HG03575 (cell line): ENCODE results near the gene C14orf119.
"Not testable (repeated sequence)": the region's sequence is repeated elsewhere in the genome, so short reads cannot be mapped to it uniquely, and the experiment has no call there.

ENCODE experiments used
- ATAC-seq: cut with Tn5 transposase; IDR thresholded peaks from one replicate; pipeline ENCODE4 v1.9.1; 2021; ENCODE audit not compliant: unreplicated experiment, insufficient number of reproducible peaks, low FRiP score; ENCODE audit errors: extremely low read depth

C14orf119 gene

DNA sequence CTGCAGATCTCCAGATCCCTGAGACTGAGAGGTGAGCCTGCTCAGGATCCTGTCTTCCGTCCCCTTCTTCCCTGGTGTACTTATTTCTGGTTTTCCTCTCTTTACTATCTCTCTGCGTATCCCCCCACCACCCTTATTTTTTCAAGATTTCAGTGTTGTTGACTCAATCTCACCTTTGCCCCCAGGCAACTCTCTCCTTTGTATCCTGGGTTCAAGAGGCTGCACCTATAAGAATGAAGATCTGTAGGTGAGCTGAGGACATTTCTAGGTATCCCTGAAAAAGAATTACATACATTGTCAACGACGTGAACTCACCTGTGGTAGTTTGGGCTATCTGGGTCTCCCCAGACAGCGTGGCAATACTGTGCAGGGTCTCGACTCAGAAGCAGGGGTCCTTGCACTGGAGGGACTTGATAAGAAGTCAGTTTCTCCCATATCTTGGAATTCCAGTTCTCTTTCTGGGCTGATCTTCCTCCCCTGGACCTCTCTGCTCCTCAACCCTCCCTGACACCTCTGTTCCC, 8.8 kb downstream of the C14orf119 start:
- no peak for ATAC-seq

DNA sequence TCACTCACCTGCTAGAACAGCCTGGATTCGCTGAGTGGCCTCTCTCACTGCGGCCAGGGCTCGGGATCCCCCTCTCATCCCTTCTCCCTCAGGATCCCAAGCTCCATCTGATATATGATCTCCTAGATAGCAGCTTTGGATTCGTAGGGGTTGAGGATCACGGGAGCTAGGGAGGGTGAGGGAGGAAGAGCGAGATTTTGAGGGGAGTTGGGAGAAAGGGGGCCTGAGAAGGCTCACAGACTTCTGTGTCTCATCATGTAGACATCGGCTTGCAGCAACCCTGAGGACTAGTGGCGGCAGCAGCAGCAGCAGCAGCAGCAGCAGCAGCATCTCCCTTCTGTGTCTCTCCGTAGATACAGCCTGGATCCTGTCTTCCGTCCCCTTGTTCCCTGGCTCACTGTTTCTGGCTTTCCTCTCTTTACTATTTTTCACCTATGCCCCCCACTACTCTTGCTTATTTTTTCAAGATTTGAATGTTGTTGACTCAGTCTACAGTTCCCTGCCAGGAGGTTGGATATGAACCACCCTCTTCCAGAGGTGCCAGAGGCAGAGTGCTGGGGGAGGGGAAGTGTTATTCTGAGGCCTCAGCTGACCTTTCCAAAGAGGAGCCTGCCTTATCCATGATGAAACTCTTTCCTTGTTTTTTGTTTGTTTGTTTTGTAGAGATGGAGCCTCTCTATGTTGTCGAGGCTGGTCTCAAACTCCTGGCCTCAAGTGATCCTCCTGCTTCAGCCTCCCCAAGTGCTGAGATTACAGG, 9.5 kb downstream of the C14orf119 start, which contains the start of gene CIROP:
Gene CIROP (minus strand): TSS at position 399 of the 757 bp plus-strand sequence. CDS start 69 bp downstream, at position 330.
- no peak for ATAC-seq

DNA sequence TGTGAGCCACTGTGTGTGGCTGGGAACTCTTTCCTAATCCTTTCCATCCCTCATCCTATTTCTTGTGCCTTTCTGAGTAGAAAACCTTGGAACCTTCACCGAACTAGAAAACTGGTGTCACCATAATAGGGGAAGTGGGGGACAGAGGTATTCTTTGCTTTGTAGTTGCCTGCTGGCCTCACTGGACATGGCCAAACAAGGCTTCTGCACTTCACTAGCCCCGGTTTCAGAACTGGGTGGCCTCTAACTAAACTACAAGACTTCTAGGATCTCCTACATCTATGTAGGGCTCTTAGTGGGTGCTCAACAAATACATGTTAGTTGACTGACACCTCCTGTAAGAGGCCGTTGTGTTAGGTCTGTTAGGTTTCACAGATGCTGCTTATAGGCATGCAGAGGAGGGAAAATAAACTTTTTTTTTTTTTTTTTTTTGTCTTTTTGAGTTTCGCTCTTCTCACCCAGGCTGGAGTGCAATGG, 10.1 kb downstream of the C14orf119 start:
- ATAC-seq: no peak

DNA sequence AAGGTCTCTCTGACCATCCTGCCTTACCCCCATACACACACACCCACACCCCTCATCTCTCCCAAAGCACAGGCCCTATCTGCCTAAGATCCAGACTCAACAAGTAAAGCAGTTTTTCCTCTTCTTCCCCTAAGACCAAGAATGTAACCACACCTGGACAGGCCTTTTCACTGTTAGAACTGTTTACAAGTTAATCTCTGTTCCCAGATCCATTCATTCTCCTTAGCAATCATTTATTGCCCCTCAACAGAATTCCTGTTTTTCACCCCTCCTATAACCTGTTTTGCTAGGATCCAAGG, 11.4 kb downstream of the C14orf119 start:
- ATAC-seq: no peak

DNA sequence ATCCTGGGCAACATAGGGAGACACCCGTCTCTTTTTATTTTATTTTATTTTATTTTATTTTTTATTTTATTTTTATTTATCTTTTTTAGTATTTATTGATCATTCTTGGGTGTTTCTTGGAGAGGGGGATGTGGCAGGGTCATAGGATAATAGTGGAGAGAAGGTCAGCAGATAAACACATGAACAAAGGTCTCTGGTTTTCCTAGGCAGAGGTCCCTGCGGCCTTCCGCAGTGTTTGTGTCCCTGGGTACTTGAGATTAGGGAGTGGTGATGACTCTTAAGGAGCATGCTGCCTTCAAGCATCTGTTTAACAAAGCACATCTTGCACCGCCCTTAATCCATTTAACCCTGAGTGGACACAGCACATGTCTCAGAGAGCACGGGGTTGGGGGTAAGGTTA, 12.3 kb downstream of the C14orf119 start:
- ATAC-seq: not testable (repeated sequence)

DNA sequence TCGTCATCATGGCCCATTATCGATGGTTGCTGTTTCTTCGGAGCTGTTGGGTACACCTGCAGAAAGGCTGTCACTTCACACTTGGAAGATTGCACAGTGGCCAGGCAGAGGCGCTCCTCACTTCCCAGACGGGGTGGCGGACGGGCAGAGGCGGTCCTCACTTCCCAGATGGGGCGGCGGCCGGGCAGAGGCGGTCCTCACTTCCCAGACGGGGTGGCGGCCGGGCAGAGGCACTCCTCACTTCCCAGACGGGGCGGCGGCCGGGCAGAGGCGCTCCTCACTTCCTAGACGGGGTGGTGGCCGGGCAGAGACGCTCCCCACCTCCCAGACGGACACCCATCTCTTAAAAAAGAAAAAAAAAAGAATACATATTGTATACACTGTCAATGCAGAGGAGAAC, 12.9 kb downstream of the C14orf119 start:
- ATAC-seq: not testable (repeated sequence)

DNA sequence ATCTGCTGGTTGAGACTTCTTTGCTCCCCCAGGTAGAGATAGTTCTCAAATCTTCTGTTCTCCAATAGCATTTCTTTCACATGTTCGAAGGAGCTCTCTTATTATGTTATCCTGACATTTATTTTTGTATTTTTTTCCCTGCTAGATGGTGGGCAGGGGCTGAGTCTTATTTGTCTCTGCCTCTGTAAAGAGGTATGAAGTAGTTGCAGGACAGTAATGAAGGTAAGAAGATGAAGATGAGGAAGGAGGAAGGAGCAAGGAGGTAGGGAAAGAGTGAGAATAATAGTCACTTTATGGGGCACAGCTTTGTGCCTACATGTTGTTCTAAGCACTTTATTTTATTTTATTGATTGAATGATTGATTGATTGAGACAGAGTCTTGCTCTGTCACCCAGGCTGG, 14.5 kb downstream of the C14orf119 start:
- no peak for ATAC-seq

DNA sequence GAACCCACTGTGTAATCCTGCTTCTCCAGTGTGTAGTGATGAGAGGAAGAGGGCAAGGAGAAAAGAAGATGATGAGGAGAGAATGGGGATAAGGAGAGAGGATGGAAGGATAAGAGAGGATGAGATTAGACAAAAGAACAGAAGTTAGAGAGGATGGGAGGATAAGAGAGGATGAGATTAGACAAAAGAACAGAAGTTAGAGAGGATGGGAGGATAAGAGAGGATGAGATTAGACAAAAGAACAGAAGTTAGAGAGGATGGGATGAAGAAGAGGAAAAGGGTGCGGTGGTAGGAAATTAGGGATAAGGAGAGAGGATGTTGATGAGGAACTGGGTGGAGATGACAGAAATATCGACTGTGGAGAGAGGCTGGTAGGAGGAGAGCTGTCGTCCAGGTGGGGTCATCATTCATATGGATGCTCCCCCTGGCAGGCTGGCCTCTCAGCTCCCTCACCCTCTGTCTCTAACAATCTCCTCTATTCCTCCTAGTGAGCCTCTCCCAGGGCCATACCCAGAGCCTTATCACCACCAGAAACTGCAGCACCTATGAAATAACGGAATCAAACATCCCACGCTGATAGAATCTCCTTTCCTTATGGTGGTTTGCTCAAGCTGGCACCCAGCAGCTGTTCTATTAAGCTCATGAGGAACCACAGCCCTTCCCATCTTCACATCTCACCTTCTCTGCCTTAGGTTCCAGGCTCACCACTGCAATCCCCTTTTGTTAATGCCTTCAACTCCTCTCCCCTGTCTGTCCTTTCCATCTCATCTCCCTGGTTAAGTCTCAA, 15.5 kb downstream of the C14orf119 start:
- ATAC-seq: no peak

DNA sequence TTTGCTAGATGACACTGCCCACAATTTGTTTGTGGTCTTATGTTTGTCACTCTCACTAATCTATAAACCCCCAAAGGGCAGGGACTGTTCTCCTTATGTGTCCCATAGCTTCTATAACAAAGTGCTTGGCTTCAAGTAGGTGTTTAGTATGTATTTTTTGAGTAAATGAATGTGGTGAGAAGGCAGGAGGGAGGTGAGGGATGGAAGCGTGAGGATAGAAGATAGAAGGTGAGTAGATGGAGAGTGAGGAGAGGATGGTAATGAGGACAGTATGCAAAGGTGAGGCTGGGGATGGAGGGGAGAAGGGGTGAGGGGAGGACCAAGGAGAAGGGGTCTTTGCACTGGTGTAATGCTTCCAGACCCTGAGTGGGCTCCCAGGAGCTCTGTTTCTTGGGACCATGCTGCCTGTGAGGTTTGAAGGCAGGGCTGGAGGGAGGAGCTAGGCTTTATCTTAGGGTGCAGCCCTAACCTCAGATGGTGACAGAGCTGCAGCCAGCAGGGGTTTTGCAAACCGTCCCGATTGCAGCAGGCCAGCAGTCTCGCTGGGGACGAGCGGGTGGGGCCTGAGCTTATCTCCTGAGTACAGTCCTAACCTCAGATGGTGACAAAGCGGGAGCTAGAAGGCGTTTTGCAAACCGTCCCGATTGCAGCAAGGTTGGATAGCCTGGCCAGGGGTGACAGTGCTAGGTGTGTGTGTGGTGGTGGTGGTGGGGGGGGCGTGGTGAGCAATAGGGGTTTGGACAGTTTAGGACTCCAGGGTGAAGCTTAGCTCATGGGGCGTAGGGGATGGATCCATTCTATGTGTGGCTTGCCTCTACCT, 17.3 kb downstream of the C14orf119 start:
- no peak for ATAC-seq

DNA sequence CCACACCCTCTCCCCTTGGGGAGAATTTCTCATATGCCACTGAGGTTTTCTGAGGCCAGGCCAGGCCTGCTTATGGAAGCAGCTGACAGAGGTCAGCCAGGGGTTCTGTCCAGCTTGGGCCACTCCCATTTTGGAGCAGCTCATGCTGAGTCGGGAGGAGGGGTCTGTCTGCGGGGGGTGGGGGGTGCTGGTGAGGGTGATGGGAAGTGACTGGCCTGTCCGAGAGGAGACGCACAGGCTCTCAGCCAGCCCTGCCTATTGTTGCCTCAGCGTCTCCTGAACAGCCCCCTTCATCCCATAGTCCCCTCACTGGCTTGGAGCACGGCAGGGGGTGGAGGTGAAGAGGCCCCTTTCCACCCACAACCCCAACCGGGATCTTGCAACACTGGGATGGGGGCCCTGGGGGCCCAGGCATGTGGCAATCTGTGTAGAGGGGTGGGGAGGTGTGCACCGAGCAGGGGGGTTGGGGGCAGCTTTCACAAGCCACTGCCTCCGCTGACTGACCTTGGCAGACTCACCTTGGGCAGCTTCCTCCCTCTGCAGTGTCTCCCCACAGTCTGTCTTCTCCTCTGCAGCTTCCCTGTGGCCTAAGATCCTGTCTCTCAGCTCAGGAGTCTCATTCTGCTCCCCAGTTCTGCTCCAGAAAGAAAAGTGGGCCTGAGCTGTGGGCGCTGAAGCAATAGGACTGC, 18.3 kb downstream of the C14orf119 start:
- no peak for ATAC-seq

DNA sequence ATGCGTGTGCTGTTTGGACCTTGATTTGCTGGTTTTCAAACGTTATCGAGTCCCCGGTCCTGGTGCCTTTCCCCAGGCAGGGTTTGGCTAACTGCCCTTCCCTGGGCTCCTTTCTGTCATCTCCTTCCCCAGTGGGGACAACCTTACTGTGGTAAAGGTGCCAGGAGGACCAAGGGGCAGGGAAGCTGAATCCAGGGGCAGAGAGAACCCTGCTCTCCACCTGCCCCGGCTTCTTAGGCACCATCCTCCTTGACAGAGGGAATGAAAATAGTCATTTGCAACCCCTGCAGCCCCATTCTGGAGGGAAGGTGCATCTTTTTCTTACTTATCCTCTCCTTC, 18.8 kb downstream of the C14orf119 start:
- no peak for ATAC-seq

DNA sequence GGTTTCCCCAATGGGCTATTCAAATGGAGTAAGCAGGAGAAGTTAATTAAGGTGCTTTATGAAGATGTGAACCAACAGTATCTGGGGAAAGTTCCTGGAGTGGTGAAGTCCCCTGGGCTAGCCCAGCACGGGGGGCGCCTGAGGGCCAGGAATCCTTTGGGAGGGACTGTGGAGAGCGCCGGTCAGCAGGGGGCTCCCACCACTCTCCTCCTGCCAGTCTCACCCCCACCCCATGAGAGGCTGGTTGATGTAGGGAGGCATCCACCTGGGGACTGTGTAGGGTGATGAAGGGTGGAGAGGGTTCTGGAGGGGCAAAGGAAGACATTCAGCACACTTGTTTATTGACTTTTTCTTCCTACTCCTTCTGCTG, 19.3 kb downstream of the C14orf119 start:
- ATAC-seq: no peak

DNA sequence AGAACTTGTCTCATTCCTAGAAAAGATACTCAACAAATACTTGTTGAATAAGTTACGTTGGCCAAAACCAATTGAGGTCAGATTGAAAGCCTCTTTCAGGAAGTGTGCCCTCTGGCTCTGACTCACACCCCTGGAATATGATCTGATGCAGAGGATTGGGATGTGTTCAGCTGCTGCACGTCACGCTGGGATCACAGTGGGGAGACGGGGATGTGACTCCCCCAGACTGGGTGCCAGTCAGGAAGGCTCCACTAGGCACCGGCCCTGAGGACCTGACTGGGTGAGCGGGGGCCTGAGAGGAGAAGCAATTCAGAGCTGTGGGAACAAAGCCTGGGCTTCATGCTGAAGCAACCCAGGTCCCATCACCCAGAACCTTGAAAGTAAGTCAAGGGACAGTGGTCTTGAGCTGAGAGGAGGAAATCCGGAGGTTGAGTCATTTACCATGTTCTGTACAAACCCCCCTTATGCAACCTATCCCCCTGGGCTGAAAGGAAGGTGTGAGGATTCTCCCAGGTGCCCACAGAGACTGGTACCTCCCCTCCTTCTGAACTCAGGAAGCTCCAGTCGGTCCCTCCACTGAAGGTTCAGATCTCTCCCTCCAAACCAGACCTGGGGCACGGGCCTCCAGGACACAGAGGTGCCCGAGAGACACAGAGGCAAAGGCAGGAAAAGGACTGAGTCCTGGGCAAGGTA, 19.9 kb downstream of the C14orf119 start:
- ATAC-seq: no peak

DNA sequence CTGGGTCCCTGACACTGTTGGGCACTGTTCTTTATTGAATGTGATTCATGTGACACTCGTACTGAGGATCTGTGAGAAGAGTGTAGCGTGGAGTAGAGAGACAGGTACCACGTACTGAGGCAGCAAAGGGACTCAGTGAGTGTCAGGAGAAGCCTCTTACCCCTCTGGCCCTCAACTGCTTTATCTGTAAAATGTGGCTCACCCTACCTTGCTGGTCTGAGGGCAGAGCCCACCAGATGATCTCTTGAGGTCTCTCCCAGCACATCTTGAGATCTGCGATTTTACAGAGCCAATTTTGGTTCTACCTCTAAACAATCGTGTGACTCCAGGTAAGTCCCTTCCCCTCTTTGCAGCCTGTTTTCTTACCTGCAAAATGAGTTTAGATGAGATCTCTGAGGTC, 20.6 kb downstream of the C14orf119 start:
- ATAC-seq: no peak

DNA sequence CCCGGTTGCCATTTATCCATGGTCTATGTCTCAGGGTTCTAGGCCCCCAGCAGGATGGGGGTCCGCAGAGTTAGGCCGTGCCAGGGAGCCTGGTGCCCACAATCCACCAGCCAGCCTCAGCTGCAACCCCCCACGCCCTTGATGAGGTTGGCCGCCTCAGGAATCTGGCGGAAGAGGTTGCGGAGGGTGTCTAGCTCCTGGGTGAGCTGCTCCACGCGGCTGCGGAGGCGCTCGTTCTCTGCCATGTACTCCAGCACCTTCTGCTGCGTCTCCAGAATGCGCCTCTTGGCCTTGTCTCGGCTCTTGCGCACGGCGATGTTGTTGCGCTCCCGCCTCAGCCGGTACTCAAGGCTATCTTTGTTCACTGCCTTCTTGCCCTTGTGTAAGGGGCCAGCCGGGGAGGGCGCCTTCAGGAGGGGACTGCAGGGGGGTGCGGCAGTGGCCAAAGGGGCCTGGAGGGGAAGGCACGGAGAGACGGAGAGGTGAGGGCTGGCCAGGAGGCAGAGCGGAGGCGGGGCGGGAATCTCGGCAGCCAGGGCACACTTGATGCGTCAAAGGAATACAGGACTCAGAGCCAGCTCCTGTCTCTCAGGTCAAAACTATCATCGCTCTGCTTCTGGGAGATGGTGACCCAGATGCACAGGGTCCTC, 22.2 kb downstream of the C14orf119 start:
- no peak for ATAC-seq

DNA sequence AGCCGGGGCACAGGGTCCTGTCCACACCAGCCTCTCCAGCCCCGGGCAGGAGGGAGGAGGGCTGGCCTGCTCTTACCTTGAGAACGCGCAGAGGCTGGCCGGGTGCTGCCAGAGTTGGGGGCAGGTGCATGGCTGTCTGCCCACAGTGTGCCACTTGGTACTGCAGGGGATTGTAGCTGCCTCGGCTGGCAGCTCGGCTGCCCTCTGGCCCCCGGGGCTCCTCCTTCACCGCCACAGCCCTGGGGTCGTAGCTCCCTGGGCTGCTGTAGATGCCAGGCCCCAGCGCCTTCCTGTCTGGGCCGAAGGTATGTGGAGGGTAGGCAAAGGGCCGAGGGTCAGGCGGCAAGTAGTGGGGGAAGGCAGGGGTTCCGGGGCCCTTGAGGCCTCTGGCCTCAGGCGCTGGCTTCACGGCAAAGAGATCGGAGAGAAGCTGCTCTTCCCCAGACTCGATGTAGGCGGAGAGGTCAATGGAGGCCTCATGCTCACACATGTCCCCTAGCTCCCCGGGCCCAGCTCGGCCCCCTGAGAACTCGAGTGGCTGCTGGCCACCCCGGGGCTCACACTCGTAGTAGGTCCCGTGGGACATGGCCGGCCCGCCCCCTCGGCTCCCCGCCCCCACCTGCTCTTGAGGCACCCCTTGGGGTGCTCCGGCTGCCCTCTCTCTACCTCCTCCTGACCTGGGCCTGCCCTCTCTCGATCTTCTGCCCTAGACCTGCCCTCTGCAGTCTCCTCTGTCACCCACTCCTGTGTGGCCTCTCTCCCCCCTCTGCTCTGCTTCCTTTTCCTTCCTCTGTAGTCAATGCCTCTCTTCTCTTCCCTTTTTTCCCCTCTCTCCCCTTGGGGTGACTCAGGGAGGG, 23.4 kb downstream of the C14orf119 start, which contains the start of gene CEBPE:
Gene CEBPE (minus strand): TSS at position 750 of the 857 bp plus-strand sequence. CDS start 164 bp downstream, at position 586.
- ATAC-seq: no peak
